AG10803 (cell line): Measurements from ENCODE around the gene GP5.

Source experiments
- DNase-seq: peaks from one replicate; pipeline ENCODE4 v3.0.0; 2010; ENCODE audit warnings: low read depth
- H3K4me3 ChIP-seq: 2 replicates; pipeline ENCODE4 v1.5.1; 2011; ENCODE audit warnings: mild to moderate bottlenecking, low read length, control low read depth
- TF ChIP-seq, protein P1 (sequence below): conservative IDR thresholded peaks from 2 replicates; pipeline ENCODE4 v1.5.1; 2011; ENCODE audit warnings: mild to moderate bottlenecking, low read length, control low read depth, inconsistent platforms

GP5 gene

GRCh38 chr3:194365526-194365925 lies 33.5 kb downstream of the GP5 start:
- no peak for DNase-seq
- no peak overlapping the region for H3K4me3 ChIP-seq
- TF ChIP-seq, protein P1, sequence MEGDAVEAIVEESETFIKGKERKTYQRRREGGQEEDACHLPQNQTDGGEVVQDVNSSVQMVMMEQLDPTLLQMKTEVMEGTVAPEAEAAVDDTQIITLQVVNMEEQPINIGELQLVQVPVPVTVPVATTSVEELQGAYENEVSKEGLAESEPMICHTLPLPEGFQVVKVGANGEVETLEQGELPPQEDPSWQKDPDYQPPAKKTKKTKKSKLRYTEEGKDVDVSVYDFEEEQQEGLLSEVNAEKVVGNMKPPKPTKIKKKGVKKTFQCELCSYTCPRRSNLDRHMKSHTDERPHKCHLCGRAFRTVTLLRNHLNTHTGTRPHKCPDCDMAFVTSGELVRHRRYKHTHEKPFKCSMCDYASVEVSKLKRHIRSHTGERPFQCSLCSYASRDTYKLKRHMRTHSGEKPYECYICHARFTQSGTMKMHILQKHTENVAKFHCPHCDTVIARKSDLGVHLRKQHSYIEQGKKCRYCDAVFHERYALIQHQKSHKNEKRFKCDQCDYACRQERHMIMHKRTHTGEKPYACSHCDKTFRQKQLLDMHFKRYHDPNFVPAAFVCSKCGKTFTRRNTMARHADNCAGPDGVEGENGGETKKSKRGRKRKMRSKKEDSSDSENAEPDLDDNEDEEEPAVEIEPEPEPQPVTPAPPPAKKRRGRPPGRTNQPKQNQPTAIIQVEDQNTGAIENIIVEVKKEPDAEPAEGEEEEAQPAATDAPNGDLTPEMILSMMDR, result no peak

GRCh38 chr3:194364652-194365434 lies 34.2 kb downstream of the GP5 start:
- TF ChIP-seq, protein P1, result no peak
- H3K4me3 ChIP-seq, result peak overlapping the region; percentile 43
- DNase-seq, result peak; percentile 94

DNA sequence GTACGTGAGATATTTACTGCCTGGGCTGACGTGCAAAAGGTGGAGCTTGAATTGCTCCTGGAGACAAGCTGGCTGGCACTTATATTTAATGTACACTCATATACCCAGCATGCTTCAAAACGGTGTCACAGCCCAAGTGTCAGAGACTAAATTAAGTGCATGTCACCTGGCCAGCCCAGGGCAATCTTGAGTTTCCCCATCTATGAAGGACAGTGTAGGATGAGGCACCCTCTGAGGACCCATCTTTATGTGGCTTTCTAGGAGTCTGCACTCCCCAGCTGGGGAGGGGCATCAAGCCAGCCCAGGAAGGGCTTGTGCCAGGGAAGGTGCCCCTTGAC lies 34.8 kb downstream of the GP5 start:
- DNase-seq, result no peak
- TF ChIP-seq, protein P1, result no peak
- H3K4me3 ChIP-seq, result no peak overlapping the region

DNA sequence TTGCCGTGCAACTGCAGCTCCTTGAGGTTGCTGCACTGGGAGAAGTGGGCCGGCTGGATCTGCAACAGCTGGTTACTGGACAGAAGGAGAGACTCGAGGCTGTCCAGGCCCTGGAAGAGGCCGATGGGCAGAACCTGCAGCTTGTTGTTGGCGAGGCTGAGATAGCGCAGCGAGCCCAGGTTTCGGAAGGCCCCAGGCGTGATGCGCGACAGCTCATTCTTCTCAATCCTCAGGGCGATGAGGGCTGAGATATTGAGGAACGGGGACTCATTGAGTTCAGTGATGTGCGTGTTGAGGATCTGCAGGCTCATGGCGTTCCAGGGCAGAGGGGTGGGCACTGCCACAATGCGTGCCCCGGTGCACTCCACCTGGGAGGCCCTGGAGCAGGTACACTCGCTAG lies 38.5 kb downstream of the GP5 start:
- TF ChIP-seq, protein P1, result no peak
- H3K4me3 ChIP-seq, result no peak overlapping the region
- no peak for DNase-seq

DNA sequence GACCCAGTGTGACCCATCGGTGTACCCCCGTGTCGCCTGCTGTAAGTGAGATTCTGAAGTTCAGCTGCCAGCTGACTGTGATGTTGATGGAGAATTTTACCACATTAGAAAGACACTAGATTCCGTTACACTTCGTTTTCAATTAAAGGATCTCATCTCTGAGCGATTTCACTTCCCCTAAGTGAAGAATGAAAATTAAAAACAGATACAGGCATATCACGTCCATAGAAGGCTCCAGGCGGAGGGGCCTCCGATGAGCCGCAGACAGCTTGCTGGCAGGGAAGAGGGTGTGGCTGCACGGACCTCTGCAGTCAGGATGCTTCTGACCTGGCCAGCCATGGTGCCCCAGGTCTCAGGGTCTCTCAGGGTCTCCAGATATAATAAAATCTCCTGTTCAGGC lies 41.4 kb downstream of the GP5 start:
- DNase-seq, result no peak
- H3K4me3 ChIP-seq, result no peak overlapping the region
- TF ChIP-seq, protein P1, result no peak

DNA sequence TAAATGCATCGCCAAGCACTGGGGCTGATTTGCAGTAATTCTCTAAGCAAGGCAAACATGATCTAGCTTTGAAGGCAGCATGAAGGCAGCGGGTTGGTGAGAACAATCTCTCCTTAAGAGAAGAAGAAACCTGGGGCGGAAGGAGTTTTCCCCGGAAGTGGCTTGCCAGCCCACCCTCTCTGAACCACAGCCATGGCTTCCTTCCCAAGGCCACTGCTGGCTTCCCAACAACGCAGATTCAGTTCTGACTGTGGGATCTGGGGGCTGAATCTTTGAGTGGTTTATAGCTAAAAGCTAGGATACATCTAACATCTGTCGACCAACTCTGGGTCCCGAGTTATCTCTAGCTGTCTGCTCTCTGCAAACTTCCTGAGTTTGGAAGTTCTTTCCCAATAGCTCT lies 43.7 kb downstream of the GP5 start:
- no peak overlapping the region for H3K4me3 ChIP-seq
- no peak for DNase-seq
- TF ChIP-seq, protein P1, result no peak

- DNase-seq, result no peak
- no peak overlapping the region for H3K4me3 ChIP-seq
- TF ChIP-seq, protein P1, result no peak
Measured at GRCh38 chr3:194354315-194354714, 44.8 kb downstream of the GP5 start.
